Smooth muscle cell (in vitro differentiated cells): Measurements from ENCODE around the gene UQCR11. TPM values are rescaled to one million over a fixed set of nuclear protein-coding genes. Genes with fewer than 3 reads are reported as not detected.

Experiments
- DNase-seq: peaks from one replicate; lab custom pipeline; 2025; ENCODE audit not compliant: unreplicated experiment; lab: John Stamatoyannopoulos, UW
- H2AFZ ChIP-seq: fragments of 200-600 bp; sonication (generic); 2 replicates; pipeline ENCODE4 v1.6.0; 2016; ENCODE audit warnings: antibody characterized with exemption, low read depth, mild to moderate bottlenecking
- H3F3A ChIP-seq: fragments of 200-600 bp; sonication (generic); 2 replicates; pipeline ENCODE4 v1.6.0; 2017; ENCODE audit warnings: antibody characterized with exemption, low read depth
- H3K27ac ChIP-seq: fragments of 200-600 bp; sonication (generic); 2 replicates; pipeline ENCODE4 v1.5.1; 2016; ENCODE audit warnings: low read depth, mild to moderate bottlenecking
- H3K27me3 ChIP-seq: fragments of 200-600 bp; sonication (generic); 2 replicates; pipeline ENCODE4 v1.6.1; 2016; ENCODE audit warnings: low read depth, mild to moderate bottlenecking
- H3K36me3 ChIP-seq: fragments of 200-600 bp; sonication (generic); 2 replicates; pipeline ENCODE4 v1.5.1; 2016; ENCODE audit warnings: low read depth
- H3K4me1 ChIP-seq: fragments of 200-600 bp; sonication (generic); 2 replicates; pipeline ENCODE4 v1.5.1; 2016; ENCODE audit warnings: low read depth
- H3K4me2 ChIP-seq: fragments of 200-600 bp; sonication (generic); 2 replicates; pipeline ENCODE4 v1.6.0; 2016; ENCODE audit warnings: mild to moderate bottlenecking
- H3K4me3 ChIP-seq: fragments of 200-600 bp; sonication (generic); 2 replicates; pipeline ENCODE4 v1.5.1; 2016; ENCODE audit warnings: mild to moderate bottlenecking
- H3K79me2 ChIP-seq: fragments of 200-600 bp; sonication (generic); 2 replicates; pipeline ENCODE4 v1.6.0; 2016; ENCODE audit warnings: low read depth, mild to moderate bottlenecking
- H3K9ac ChIP-seq: fragments of 200-600 bp; sonication (generic); 2 replicates; pipeline ENCODE4 v1.6.0; 2016; ENCODE audit warnings: low read depth
- H3K9me3 ChIP-seq: fragments of 200-600 bp; sonication (generic); replicated peaks from 2 replicates; pipeline ENCODE4 v1.5.1; 2016; ENCODE audit warnings: low read depth
- H4K20me1 ChIP-seq: fragments of 200-600 bp; sonication (generic); 2 replicates; pipeline ENCODE4 v1.6.0; 2016; ENCODE audit warnings: low read depth
- CTCF ChIP-seq: fragments of 200-600 bp; sonication (generic); IDR thresholded peaks from 2 replicates; pipeline ENCODE4 v1.5.1; 2017; ENCODE audit warnings: borderline replicate concordance, mild to moderate bottlenecking, antibody characterized with exemption; ENCODE audit not compliant: insufficient read depth, poor library complexity, severe bottlenecking
- WGBS: methylation state at CpG from one replicate; pipeline ENCODE4 v1.1.7; 2016; ENCODE audit warnings: low lambda C conversion rate; 5-methylcytosine and 5-hydroxymethylcytosine counted together
- polyA plus RNA-seq: library from polyadenylated mRNA; unstranded; fragments of >200 nt; fragmentation: Nextera tagmentation; extraction: Ambion mirVana; gene quantifications from 2 replicates; pipeline ENCODE4 v1.2.1, GENCODE V29; 2016
- total RNA-seq: library from RNA; depleted of rRNA; stranded (reverse); fragments of >200 nt; gene quantifications from 2 replicates; pipeline ENCODE4 v1.2.3, GENCODE V29; 2014

Gene UQCR11
- total and polyA plus RNA-seq, 2 experiments from 2014 or later: 32.3 to 592 TPM

- Histone ChIP-seq H3K27me3 (no peaks in the 10 kb centered on the region), H3K4me2 (no peak overlapping the region), H3K36me3 (peaks cover 3% of the 10 kb centered on the region), H3K4me3 (no peak overlapping the region), H2AFZ (no peak overlapping the region), H3K4me1 (no peaks in the 10 kb centered on the region), H3K9ac (no peak overlapping the region), H3F3A (no peaks in the 10 kb centered on the region), H3K9me3 (no peaks in the 10 kb centered on the region), H4K20me1 (peaks cover 7% of the 10 kb centered on the region), H3K79me2 (no peaks in the 10 kb centered on the region), H3K27ac (no peak overlapping the region)
- 96% methylated on average over 41 of the region's 41 CpGs for WGBS
- no peak for TF ChIP-seq CTCF
- DNase-seq: no peak
Observed at GRCh38 chr19:1577090-1577928, 28.0 kb downstream of the UQCR11 start.

- Histone ChIP-seq H3K9ac (no peak overlapping the region), H3K27me3 (no peaks in the 10 kb centered on the region), H3K4me1 (no peaks in the 10 kb centered on the region), H3K79me2 (no peaks in the 10 kb centered on the region), H4K20me1 (peaks cover 6% of the 10 kb centered on the region), H3K4me3 (no peak overlapping the region), H3K9me3 (no peaks in the 10 kb centered on the region), H2AFZ (no peak overlapping the region), H3K4me2 (no peak overlapping the region), H3K27ac (no peak overlapping the region), H3K36me3 (peaks cover 3% of the 10 kb centered on the region), H3F3A (no peaks in the 10 kb centered on the region)
- no peak for TF ChIP-seq CTCF
- DNase-seq: no peak
- 95% methylated on average over 29 of the region's 30 CpGs for WGBS
Observed at GRCh38 chr19:1576242-1577089, 28.8 kb downstream of the UQCR11 start.

- Histone ChIP-seq H3K4me1 (no peaks in the 10 kb centered on the region), H3K27me3 (no peaks in the 10 kb centered on the region), H3F3A (no peaks in the 10 kb centered on the region), H3K36me3 (peaks cover 3% of the 10 kb centered on the region), H3K79me2 (no peaks in the 10 kb centered on the region), H3K9ac (no peak overlapping the region), H3K4me3 (no peak overlapping the region), H4K20me1 (peaks cover 6% of the 10 kb centered on the region), H3K4me2 (no peak overlapping the region), H3K27ac (no peak overlapping the region), H3K9me3 (no peaks in the 10 kb centered on the region), H2AFZ (no peak overlapping the region)
- 96% methylated on average over 22 of the region's 22 CpGs for WGBS
- no peak for DNase-seq
- no peak for TF ChIP-seq CTCF
Observed at GRCh38 chr19:1575323-1576241, 29.7 kb downstream of the UQCR11 start.
